Measurements from ENCODE around the gene ANKRD49. TPM values are rescaled to one million over a fixed set of nuclear protein-coding genes. Genes with fewer than 3 reads are reported as not detected.

ANKRD49 gene
- total RNA-seq, 1 donor from 2014 or later: 5.7 TPM

Small RNA genes lying within 50 kb of the gene (small RNA-seq; reads per million reads assigned to genes)
- 0.60 reads per million, percentile 67 among the genes with 10 or more reads in this experiment for gene MIR548L

Other genes starting within 250 kb of the ANKRD49 start
- gene IZUMO1R, start 189.4 kb upstream of the ANKRD49 start, total RNA-seq: not detected
- not detected for gene GPR83, start 92.6 kb upstream of the ANKRD49 start, total RNA-seq
- gene MRE11, start 140 bp upstream of the ANKRD49 start, total RNA-seq: 16.7 TPM
- not detected for gene C11orf97, start 18.5 kb downstream of the ANKRD49 start, total RNA-seq
- 6.3 TPM for gene FUT4, start 49.9 kb downstream of the ANKRD49 start, total RNA-seq
- gene PIWIL4, start 73.4 kb downstream of the ANKRD49 start, total RNA-seq: 8.9 TPM

Data from skeletal muscle tissue (tissue), 2 donors.